B cell (primary cell): ENCODE measurements around the gene FSIP1.

Source experiments
- EZH2 ChIP-seq: IDR thresholded peaks from 2 replicates; pipeline ENCODE4 v1.6.1; 2012; ENCODE audit warnings: borderline replicate concordance, low read depth, mild to moderate bottlenecking, moderate library complexity, low read length; ENCODE audit not compliant: insufficient read depth, poor library complexity, severe bottlenecking
- TF ChIP-seq, protein P1 (sequence below): fragments of 200-600 bp; IDR thresholded peaks from one replicate; pipeline ENCODE4 v1.8.0; 2022; ENCODE audit warnings: antibody characterized with exemption, mild to moderate bottlenecking

DNA sequence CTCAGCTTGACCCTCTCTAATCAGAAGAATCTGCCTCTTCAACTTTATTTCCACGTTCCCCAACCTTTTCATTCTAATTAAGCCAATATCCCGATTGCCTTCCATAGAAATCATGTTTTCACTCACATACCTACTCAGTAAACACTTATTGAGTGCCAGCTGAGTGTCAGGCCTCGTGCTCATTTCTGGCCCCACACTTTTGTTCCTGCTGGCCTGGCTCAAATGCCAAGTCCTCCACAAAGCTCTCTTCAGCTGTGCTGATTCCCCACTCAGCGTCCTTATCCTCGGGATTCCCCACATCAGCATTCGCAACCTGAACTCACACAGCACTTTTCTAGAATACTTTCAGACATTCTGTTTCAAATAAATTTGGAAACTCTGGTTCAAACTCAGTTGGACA, 132.9 kb downstream of the FSIP1 start:
- TF ChIP-seq, protein P1, sequence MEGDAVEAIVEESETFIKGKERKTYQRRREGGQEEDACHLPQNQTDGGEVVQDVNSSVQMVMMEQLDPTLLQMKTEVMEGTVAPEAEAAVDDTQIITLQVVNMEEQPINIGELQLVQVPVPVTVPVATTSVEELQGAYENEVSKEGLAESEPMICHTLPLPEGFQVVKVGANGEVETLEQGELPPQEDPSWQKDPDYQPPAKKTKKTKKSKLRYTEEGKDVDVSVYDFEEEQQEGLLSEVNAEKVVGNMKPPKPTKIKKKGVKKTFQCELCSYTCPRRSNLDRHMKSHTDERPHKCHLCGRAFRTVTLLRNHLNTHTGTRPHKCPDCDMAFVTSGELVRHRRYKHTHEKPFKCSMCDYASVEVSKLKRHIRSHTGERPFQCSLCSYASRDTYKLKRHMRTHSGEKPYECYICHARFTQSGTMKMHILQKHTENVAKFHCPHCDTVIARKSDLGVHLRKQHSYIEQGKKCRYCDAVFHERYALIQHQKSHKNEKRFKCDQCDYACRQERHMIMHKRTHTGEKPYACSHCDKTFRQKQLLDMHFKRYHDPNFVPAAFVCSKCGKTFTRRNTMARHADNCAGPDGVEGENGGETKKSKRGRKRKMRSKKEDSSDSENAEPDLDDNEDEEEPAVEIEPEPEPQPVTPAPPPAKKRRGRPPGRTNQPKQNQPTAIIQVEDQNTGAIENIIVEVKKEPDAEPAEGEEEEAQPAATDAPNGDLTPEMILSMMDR: no peak
- TF ChIP-seq EZH2: no peak
